HG02870 (cell line): Measurements from ENCODE around the gene GRIFIN.

Experiments
- ATAC-seq: cut with Tn5 transposase; IDR thresholded peaks from one replicate; pipeline ENCODE4 v1.9.1; 2021; ENCODE audit warnings: mild to moderate bottlenecking, moderate library complexity; ENCODE audit not compliant: unreplicated experiment

Gene GRIFIN

DNA sequence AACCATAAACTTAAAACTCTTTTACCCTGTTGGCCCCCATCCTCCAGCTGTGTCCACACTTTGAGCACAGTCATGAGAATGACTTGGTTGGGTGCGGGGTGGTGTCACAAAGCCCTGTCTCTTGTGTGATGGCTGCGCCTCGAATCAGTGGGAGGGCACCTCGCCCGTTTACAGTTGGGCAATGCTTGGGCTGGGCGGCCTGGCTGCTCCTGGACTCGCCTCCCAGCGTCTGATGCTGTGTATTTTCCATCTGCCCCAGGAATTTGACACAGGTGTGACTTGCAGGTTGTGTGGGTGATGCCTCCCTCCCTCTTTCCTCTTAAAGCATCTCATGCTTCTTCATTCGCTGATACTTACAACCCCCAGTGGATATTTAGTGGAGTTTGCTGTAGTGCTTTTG, 39.1 kb downstream of the GRIFIN start:
- no peak for ATAC-seq

GRCh38 chr7:2436341-2437104, 39.7 kb downstream of the GRIFIN start:
- ATAC-seq = no peak

DNA sequence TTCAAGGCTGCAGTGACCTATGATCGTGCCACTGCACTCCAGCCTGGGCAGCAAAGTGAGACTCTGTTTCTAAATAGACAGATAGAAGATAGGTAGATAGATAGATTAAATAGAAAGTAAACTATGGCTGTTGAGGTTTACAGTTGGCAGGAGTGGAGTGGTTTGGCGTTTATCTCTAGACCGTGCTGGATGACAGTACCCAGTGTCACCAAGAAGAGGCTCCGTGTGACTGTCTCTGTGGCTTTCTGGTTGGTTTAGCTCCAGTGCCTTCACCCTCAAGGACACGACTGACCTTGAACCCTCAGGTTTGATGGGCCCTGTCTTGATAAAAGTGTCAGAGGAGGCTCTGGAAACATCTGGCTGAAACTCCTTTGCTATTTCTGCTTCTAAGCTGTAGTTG, 41.1 kb downstream of the GRIFIN start:
- ATAC-seq = no peak

DNA sequence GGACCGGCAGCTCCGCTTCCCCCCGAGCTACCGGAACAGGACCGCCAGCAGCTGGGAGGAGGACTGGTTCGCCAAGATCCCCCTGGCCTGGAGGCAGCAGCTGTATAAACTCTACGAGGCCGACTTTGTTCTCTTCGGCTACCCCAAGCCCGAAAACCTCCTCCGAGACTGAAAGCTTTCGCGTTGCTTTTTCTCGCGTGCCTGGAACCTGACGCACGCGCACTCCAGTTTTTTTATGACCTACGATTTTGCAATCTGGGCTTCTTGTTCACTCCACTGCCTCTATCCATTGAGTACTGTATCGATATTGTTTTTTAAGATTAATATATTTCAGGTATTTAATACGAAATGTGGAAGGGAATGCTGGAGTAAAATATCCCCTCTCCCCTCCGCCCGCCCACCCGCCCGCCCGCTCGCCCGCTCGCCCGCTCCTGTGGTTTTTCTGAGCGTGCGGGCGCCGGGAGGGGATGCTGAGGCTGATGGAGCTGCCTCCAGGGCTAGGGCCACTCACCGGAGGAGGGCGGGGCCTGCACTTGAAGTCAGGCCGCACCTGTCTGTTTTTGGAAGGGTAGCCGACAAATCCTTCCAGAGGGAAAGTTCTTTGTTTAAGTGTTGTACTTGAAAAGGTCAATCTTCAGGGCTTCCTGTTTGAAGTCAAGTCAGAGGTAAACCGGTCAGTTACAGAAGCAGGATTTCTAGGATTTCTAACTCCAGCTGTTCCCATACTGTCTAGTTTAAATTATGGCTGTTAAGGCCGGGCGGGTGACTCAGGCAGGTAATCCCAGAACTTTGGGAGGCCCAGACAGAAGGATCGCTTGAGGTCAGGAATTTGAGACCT, 42.3 kb downstream of the GRIFIN start:
- ATAC-seq = no peak

- no peak for ATAC-seq
Measured at GRCh38 chr7:2432910-2433712, 43.1 kb downstream of the GRIFIN start.

- no peak for ATAC-seq
Measured at GRCh38 chr7:2431260-2431867, 44.8 kb downstream of the GRIFIN start.

- no peak for ATAC-seq
Measured at GRCh38 chr7:2425749-2426148, 50.4 kb downstream of the GRIFIN start.
